SK-N-SH treated with all-trans-retinoic acid at 6 μM for 48 hours (cell line): ENCODE measurements around the gene NNMT.

ENCODE experiments used
- GLIS3 ChIP-seq: fragments of 250-450 bp; sonication (Bioruptor Pico); IDR thresholded peaks from 2 replicates; pipeline ENCODE4 v1.5.0; 2020; ENCODE audit warnings: mild to moderate bottlenecking, moderate library complexity
- OSR1 ChIP-seq: fragments of 250-450 bp; sonication (Bioruptor Pico); IDR thresholded peaks from 2 replicates; pipeline ENCODE4 v1.8.0; 2022; ENCODE audit warnings: moderate library complexity, mild to moderate bottlenecking, inconsistent platforms
- TF ChIP-seq, protein P1 (sequence below): fragments of 250-450 bp; sonication (Bioruptor Pico); IDR thresholded peaks from 2 replicates; pipeline ENCODE4 v1.8.0; 2020; ENCODE audit warnings: mild to moderate bottlenecking, moderate library complexity, borderline replicate concordance

DNA sequence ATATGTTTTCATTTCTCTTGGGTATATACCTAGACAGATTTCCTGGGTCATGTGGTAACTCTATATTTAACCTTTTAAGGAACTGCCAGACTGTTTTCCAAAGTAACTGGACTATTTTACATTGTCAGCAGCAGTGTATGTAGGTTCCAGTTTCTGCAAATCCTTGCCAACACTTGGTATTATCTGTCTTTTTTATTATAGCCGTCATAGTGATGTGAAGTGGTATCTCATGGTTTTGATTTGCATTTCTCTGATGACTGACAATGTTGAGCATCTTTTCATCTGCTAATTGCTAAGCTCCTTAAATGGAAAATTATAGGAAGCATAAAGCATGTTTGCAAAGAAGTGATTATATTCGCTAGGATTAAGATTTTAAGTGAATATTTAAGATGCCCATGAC, 13.9 kb downstream of the NNMT start:
- TF ChIP-seq, protein P1, sequence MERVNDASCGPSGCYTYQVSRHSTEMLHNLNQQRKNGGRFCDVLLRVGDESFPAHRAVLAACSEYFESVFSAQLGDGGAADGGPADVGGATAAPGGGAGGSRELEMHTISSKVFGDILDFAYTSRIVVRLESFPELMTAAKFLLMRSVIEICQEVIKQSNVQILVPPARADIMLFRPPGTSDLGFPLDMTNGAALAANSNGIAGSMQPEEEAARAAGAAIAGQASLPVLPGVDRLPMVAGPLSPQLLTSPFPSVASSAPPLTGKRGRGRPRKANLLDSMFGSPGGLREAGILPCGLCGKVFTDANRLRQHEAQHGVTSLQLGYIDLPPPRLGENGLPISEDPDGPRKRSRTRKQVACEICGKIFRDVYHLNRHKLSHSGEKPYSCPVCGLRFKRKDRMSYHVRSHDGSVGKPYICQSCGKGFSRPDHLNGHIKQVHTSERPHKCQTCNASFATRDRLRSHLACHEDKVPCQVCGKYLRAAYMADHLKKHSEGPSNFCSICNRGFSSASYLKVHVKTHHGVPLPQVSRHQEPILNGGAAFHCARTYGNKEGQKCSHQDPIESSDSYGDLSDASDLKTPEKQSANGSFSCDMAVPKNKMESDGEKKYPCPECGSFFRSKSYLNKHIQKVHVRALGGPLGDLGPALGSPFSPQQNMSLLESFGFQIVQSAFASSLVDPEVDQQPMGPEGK (CRISPR knock-in tag): no peak
- TF ChIP-seq OSR1 (CRISPR knock-in tag) (no peak), GLIS3 (CRISPR knock-in tag) (no peak)
